ENCODE data around the gene S1PR1. TPM values are rescaled to one million over a fixed set of nuclear protein-coding genes. Genes with fewer than 3 reads are reported as not detected.
A peak's percentile ranks its signal among the peaks of the same experiment; 100 is the strongest.

The S1PR1 gene
- total and polyA plus RNA-seq, 2 of the 13 experiments (the other 11 are each of a cell fraction or from before 2014, with no cell fraction given), result not detected

DNA sequence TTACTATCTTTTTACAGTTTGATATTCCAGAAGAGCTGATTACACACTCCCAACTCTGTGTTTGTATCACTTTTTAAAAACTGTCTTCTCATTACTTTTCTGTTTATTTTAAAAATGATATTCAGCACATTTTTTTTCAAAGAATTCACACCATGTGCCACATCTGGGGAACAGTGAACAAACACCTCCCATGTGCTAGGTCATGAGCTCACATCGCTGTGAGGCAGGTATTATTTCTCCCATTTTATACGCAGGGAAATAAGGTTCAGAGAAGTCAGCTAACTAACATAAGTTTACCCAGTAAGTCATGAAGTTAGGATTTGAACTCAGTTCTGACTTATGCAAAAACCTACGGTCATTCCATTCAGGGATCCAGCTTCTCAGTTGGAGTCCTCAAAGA, 44.9 kb downstream of the S1PR1 start:
- CTCF ChIA-PET (ENCODE audit: low intra/inter-chr PET ratio, low total read pairs), result no interaction called here

DNA sequence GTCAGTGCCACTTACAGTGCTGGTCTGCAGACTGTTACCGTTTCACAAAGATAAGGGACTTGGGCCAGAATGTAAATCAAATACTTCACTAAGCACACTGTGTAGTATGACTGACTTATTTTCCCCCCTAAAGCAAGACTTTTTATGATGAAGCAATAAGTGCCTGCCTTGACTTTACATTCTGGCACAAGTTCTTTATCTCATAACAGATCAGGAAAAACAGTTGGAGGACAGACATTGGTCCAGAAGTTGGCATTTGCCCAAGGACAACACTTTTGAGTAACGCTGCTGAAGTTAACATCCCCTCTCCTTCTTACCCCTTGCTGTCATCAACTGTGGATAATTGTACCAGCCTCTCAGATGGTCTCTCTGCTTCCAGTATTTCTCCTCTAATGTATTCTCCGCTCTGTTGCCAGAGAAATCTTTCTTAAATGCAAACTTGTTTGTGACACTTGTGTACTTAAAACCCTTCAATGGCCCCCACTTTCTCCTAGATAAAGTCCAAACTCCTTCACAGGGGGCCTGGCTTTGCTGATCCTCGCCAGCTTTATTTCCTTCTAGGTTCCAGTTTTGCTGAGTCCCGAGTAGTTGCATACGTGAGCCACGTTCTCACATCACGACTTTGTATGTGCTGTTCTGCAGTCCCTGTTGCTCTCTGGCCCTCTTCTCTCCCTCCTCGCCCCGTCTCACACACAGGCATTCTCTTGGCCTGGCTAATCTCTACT, 45.7 kb downstream of the S1PR1 start:
- Histone ChIP-seq H3K4me3 (replicated peaks in 1 of 3; ENCODE audit: insufficient read depth in 1 of 3, low read depth in 2 of 3, low read length in 3 of 3) (no peak overlapping the region), H3K27ac (ENCODE audit: extremely low read length, insufficient read depth, low read length) (no peak overlapping the region), H3K79me2 (ENCODE audit: insufficient read depth, low read length) (no peaks in the 10 kb centered on the region), H3K4me1 (ENCODE audit: insufficient read depth, low read length) (peaks cover 22% of the 10 kb centered on the region), H3K27me3 (ENCODE audit: control insufficient read depth in 1 of 2, insufficient read depth in 2 of 2, low read length in 2 of 2) (no peaks in the 10 kb centered on the region; a peak in 1 of 5 replicates), H3K4me2 (ENCODE audit: low read depth, low read length) (peak overlapping the region; percentile 55), H3K9me3 (ENCODE audit: low read length) (no peaks in the 10 kb centered on the region), H3K36me3 (replicated peaks in 1 of 2; ENCODE audit: control insufficient read depth in 1 of 2, insufficient read depth in 2 of 2, low read length in 2 of 2) (no peaks in the 10 kb centered on the region; a peak in 1 of 5 replicates), H3K9ac (ENCODE audit: insufficient read depth, low read depth, low read length) (no peak overlapping the region), H4K20me1 (ENCODE audit: insufficient read depth, low read length) (no peaks in the 10 kb centered on the region), H2AFZ (ENCODE audit: low read length) (no peak overlapping the region)
- ChIA-PET POLR2A (no interaction called here), CTCF (ENCODE audit: low intra/inter-chr PET ratio, low total read pairs) (no interaction called here)
- in situ Hi-C loops (cut with HindIII; ENCODE audit: extremely low pct_ligation_motif_present, low pct_unique_long_range_greater_than_20kb), result no loop called here
- ATAC-seq (peak; percentile 68), FAIRE-seq (no peak), DNase-seq (ENCODE audit: low spot score) (no peak)
- 26% methylated on average over 10 of the region's 10 CpGs for WGBS (ENCODE audit: low lambda C conversion rate)
- BruUV-seq (replicated peaks), result no TSS peak
- no peak for TF ChIP-seq SALL2 (CRISPR knock-in tag; IDR thresholded peaks at IDR 0.05)
- TF ChIP-seq CEBPB (IDR thresholded peaks at IDR 0.05; ENCODE audit: borderline replicate concordance, low read depth, low read length), result 0 out of 2 replicates have a peak, but pooled peaks have one; percentile 27
- intact Hi-C loops (cut with micrococcal nuclease; ENCODE audit: unreplicated experiment), result no loop called here

More for the DNA sequence above, 44.9 kb downstream of the S1PR1 start:
- no peaks in the 10 kb centered on the region for H4K20me1 ChIP-seq (ENCODE audit: insufficient read depth, low read length)
- DNase-seq (ENCODE audit: low spot score) (no peak), ATAC-seq (no peak), FAIRE-seq (no peak)
- H3K27me3 ChIP-seq (ENCODE audit: control insufficient read depth in 1 of 2, insufficient read depth in 2 of 2, low read length in 2 of 2), result no peaks in the 10 kb centered on the region; a peak in 1 of 5 replicates
- intact Hi-C loops (cut with micrococcal nuclease; ENCODE audit: unreplicated experiment) (no loop called here), in situ Hi-C loops (cut with HindIII; ENCODE audit: extremely low pct_ligation_motif_present, low pct_unique_long_range_greater_than_20kb) (no loop called here)
- H3K4me3 ChIP-seq (replicated peaks in 1 of 3; ENCODE audit: insufficient read depth in 1 of 3, low read depth in 2 of 3, low read length in 3 of 3), result no peak overlapping the region
- H3K9me3 ChIP-seq (ENCODE audit: low read length), result no peaks in the 10 kb centered on the region
- no peaks in the 10 kb centered on the region for H3K79me2 ChIP-seq (ENCODE audit: insufficient read depth, low read length)
- POLR2A ChIA-PET, result no interaction called here
- 87% methylated on average over 3 of the region's 3 CpGs for WGBS (ENCODE audit: low lambda C conversion rate)
- no peak overlapping the region for H3K4me2 ChIP-seq (ENCODE audit: low read depth, low read length)
- no TSS peak for BruUV-seq (replicated peaks)
- peaks cover 26% of the 10 kb centered on the region for H3K4me1 ChIP-seq (ENCODE audit: insufficient read depth, low read length)
- no peak overlapping the region for H3K9ac ChIP-seq (ENCODE audit: insufficient read depth, low read depth, low read length)
- no peaks in the 10 kb centered on the region; a peak in 1 of 5 replicates for H3K36me3 ChIP-seq (replicated peaks in 1 of 2; ENCODE audit: control insufficient read depth in 1 of 2, insufficient read depth in 2 of 2, low read length in 2 of 2)
- no peak overlapping the region for H2AFZ ChIP-seq (ENCODE audit: low read length)
- H3K27ac ChIP-seq (ENCODE audit: extremely low read length, insufficient read depth, low read length), result no peak overlapping the region
- no peak for TF ChIP-seq FOXA1 (IDR thresholded peaks at IDR 0.05)
- no peak for TF ChIP-seq FOXA1 (CRISPR knock-in tag; IDR thresholded peaks at IDR 0.05)
- TF ChIP-seq SSRP1 (CRISPR knock-in tag; IDR thresholded peaks at IDR 0.05), result no peak
- TF ChIP-seq, protein P1, sequence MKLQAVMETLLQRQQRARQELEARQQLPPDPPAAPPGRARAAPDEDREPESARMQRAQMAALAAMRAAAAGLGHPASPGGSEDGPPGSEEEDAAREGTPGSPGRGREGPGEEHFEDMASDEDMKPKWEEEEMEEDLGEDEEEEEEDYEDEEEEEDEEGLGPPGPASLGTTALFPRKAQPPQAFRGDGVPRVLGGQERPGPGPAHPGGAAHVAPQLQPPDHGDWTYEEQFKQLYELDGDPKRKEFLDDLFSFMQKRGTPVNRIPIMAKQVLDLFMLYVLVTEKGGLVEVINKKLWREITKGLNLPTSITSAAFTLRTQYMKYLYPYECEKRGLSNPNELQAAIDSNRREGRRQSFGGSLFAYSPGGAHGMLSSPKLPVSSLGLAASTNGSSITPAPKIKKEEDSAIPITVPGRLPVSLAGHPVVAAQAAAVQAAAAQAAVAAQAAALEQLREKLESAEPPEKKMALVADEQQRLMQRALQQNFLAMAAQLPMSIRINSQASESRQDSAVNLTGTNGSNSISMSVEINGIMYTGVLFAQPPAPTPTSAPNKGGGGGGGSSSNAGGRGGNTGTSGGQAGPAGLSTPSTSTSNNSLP (IDR thresholded peaks at IDR 0.05; ENCODE audit: low read depth, low read length), result no peak
- no peak for TF ChIP-seq ETV5 (CRISPR knock-in tag; IDR thresholded peaks at IDR 0.05; ENCODE audit: borderline replicate concordance)
- TF ChIP-seq ZNF234 (CRISPR knock-in tag; conservative IDR thresholded peaks at IDR 0.05), result no peak
